Erythroblast (primary cell): ENCODE results near the gene ELAC2.

ENCODE experiments used
- GATA1 ChIP-seq: IDR thresholded peaks from 2 replicates; pipeline ENCODE4 v1.6.1; 2011; ENCODE audit warnings: low read depth, mild to moderate bottlenecking, control low read depth, low read length, moderate library complexity
- POLR2A ChIP-seq: IDR thresholded peaks from 2 replicates; pipeline ENCODE4 v1.6.1; 2011; ENCODE audit warnings: mild to moderate bottlenecking, low read length

GRCh38 chr17:13030459-13031300, 12.9 kb upstream of the ELAC2 start:
- TF ChIP-seq POLR2A: no peak
- no peak for TF ChIP-seq GATA1
